SU-DHL-6 (cell line): Measurements from ENCODE around the gene BRD3OS.

ENCODE experiments used
- H2AFZ ChIP-seq: fragments of 200-600 bp; sonication (generic); 2 replicates; pipeline ENCODE4 v1.6.1; 2014; ENCODE audit warnings: low read depth, mild to moderate bottlenecking, moderate library complexity, mixed read lengths, antibody characterized with exemption, low read length; ENCODE audit not compliant: severe bottlenecking
- H3F3A ChIP-seq: fragments of 200-600 bp; shearing (Covaris generic); 2 replicates; pipeline ENCODE4 v1.6.0; 2016; ENCODE audit warnings: antibody characterized with exemption, mild to moderate bottlenecking; ENCODE audit not compliant: insufficient read depth
- H3K27ac ChIP-seq: fragments of 200-600 bp; sonication (generic); 2 replicates; pipeline ENCODE4 v1.5.1; 2016; ENCODE audit warnings: low read depth, mild to moderate bottlenecking, low read length, moderate library complexity, mixed read lengths
- H3K27me3 ChIP-seq: fragments of 200-600 bp; sonication (generic), shearing (Covaris generic); 2 replicates; pipeline ENCODE4 v1.6.0; 2014; ENCODE audit warnings: mild to moderate bottlenecking, low read length
- H3K36me3 ChIP-seq: fragments of 200-600 bp; sonication (generic); 2 replicates; pipeline ENCODE4 v1.6.1; 2014; ENCODE audit warnings: mild to moderate bottlenecking, low read length, mixed read lengths
- H3K4me2 ChIP-seq: fragments of 300-600, 200-600 bp; shearing (Covaris generic), sonication (generic); 2 replicates; pipeline ENCODE4 v1.6.0; 2014; ENCODE audit warnings: low read length, low read depth, mild to moderate bottlenecking; ENCODE audit not compliant: poor library complexity, severe bottlenecking
- H3K4me3 ChIP-seq: fragments of 200-600 bp; sonication (generic); 2 replicates; pipeline ENCODE4 v1.5.1; 2014; ENCODE audit warnings: antibody characterized with exemption, low read length, mild to moderate bottlenecking, mixed read lengths; ENCODE audit not compliant: insufficient read depth, poor library complexity, severe bottlenecking
- H3K79me2 ChIP-seq: fragments of 200-600 bp; sonication (generic); 2 replicates; pipeline ENCODE4 v1.6.1; 2014; ENCODE audit warnings: mild to moderate bottlenecking, low read length, moderate library complexity; ENCODE audit not compliant: insufficient read depth
- H3K9ac ChIP-seq: fragments of 200-600 bp; sonication (generic); 2 replicates; pipeline ENCODE4 v1.7.0; 2014; ENCODE audit warnings: mild to moderate bottlenecking, low read length
- H3K9me2 ChIP-seq: fragments of 200-600 bp; sonication (generic); replicated peaks from 2 replicates; pipeline ENCODE4 v1.6.1; 2014; ENCODE audit warnings: low read length; ENCODE audit not compliant: insufficient read depth
- H3K9me3 ChIP-seq: fragments of 200-600 bp; sonication (generic); 2 replicates; pipeline ENCODE4 v1.6.1; 2014; ENCODE audit warnings: low read length, mixed read lengths; ENCODE audit not compliant: insufficient read depth
- H4K20me1 ChIP-seq: fragments of 200-600 bp; sonication (generic); 2 replicates; pipeline ENCODE4 v1.6.1; 2014; ENCODE audit warnings: low read depth, mild to moderate bottlenecking, antibody characterized with exemption, low read length, moderate library complexity, mixed read lengths
- EZH2phosphoT487 ChIP-seq: fragments of 200-600 bp; sonication (generic), shearing (Covaris generic); conservative IDR thresholded peaks from 2 replicates; pipeline ENCODE4 v1.6.1; 2018; ENCODE audit warnings: mild to moderate bottlenecking, antibody characterized with exemption, low read length, moderate library complexity, mixed read lengths
- TF ChIP-seq, protein P1 (sequence below): fragments of 200-600 bp; sonication (generic); IDR thresholded peaks from one replicate; pipeline ENCODE4 v1.5.1; 2017; ENCODE audit warnings: antibody characterized with exemption, mild to moderate bottlenecking, low read length, moderate library complexity; ENCODE audit not compliant: insufficient read depth, poor library complexity, severe bottlenecking

Gene BRD3OS

DNA sequence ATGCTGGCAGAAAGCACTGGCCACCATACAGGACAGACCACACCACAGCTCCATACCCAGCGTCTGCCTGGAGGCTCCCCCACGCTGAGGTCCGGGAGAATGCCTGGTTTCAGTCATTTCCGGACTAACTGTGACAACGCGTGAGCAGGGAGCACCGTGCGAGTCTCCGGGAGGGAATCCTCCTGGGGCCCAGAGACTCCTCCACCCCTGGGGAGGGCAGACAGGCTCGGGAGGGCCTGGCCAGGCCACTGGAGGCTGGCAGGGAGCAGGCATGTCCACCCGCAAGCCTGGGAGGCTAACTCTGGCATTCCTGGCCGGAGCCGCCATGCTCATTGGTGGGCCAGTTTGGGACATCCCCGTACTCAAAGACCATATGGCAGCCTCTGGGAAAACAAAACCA lies 6.5 kb downstream of the BRD3OS start:
- Histone ChIP-seq H3K9ac (no peak overlapping the region), H3K79me2 (no peaks in the 10 kb centered on the region), H3K9me3 (no peaks in the 10 kb centered on the region), H3K36me3 (no peaks in the 10 kb centered on the region), H3K4me2 (no peak overlapping the region), H3K27me3 (no peaks in the 10 kb centered on the region), H2AFZ (no peak overlapping the region), H3K9me2 (no peaks in the 10 kb centered on the region), H3K27ac (no peak overlapping the region), H3F3A (no peaks in the 10 kb centered on the region), H4K20me1 (no peaks in the 10 kb centered on the region), H3K4me3 (no peak overlapping the region)
- TF ChIP-seq, protein P1, sequence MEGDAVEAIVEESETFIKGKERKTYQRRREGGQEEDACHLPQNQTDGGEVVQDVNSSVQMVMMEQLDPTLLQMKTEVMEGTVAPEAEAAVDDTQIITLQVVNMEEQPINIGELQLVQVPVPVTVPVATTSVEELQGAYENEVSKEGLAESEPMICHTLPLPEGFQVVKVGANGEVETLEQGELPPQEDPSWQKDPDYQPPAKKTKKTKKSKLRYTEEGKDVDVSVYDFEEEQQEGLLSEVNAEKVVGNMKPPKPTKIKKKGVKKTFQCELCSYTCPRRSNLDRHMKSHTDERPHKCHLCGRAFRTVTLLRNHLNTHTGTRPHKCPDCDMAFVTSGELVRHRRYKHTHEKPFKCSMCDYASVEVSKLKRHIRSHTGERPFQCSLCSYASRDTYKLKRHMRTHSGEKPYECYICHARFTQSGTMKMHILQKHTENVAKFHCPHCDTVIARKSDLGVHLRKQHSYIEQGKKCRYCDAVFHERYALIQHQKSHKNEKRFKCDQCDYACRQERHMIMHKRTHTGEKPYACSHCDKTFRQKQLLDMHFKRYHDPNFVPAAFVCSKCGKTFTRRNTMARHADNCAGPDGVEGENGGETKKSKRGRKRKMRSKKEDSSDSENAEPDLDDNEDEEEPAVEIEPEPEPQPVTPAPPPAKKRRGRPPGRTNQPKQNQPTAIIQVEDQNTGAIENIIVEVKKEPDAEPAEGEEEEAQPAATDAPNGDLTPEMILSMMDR = no peak
- TF ChIP-seq EZH2phosphoT487 = no peak

DNA sequence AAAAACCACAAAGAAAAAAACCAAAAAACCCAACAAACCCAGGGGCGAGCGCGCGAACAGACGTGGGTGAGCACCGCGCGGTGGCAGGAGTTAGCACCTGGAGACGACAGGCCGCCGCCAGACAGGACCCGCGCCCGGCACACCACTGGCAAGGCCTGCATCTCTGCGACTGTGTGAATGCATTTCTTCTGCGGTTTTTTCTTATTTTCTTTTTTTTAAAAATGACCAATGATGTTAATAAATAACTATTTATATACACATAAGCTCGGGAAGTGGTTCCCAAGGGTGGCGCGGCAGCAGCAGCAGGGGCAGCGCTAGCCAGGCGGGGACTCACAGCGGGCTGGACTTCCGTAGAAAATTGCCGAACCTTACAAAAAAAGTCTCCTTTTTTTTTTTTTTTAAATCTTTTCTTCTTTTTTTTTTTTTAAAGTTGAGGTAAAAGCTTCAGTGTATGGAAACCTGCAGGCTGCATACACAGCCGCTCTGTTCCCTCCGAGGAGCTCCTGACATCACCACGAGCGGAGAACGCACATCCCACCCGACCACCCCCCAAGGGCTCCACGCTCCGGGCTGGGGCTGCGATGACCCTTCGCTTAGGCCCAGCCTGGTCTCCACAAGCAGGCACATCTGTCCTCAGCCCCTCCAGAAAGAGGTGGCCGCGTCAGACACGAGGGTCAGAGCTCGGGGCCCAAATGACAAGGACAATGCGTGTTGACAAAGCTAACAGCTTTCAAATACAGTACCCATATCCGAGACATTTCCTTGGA lies 7.4 kb downstream of the BRD3OS start:
- Histone ChIP-seq H3K9me2 (no peaks in the 10 kb centered on the region), H3K27ac (no peak overlapping the region), H3K9ac (no peak overlapping the region), H3K79me2 (no peaks in the 10 kb centered on the region), H3K36me3 (no peaks in the 10 kb centered on the region), H4K20me1 (no peaks in the 10 kb centered on the region), H3K4me2 (no peak overlapping the region), H3K27me3 (no peaks in the 10 kb centered on the region), H3K4me3 (no peak overlapping the region), H3K9me3 (no peaks in the 10 kb centered on the region), H3F3A (no peaks in the 10 kb centered on the region), H2AFZ (no peak overlapping the region)
- TF ChIP-seq EZH2phosphoT487 = no peak
- TF ChIP-seq, protein P1 = no peak

DNA sequence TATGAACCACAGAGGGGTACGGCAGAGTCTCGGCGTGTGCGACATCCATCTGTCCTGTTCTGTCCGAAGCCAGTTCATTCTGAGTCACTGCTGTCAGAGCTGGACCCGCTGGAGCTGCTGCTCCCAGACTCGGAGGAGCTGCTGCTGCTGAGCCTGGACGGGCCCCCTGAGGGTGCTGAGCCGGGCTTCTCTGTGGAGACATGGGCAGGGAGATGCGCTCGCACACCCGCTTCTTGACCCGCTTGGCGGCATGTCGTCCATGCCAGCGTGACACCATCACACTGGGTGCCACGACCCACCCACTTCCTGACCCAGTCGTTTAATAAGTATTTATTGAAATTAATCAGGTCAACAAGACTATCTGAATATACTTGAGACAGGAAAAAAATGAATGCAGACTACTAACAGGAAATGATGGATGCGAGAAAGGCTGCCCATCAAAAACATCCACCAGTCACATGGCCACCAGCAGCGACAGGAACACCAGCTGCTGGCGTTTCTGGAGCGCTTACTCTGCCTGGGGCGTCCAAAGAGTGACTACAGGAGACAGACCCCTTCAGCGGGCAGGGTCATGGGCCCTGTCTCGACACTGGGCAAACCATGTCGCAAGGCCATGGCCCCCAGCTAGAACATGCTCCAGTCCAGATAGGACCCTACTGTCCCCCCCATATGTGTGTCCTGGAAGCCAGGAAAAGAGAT lies 8.4 kb downstream of the BRD3OS start:
- H2AFZ ChIP-seq = no peak overlapping the region
- H3K79me2 ChIP-seq = no peaks in the 10 kb centered on the region
- no peaks in the 10 kb centered on the region for H3F3A ChIP-seq
- H3K9me3 ChIP-seq = no peaks in the 10 kb centered on the region
- no peak overlapping the region for H3K4me3 ChIP-seq
- H3K27me3 ChIP-seq = no peaks in the 10 kb centered on the region
- H3K4me2 ChIP-seq = no peak overlapping the region
- no peak for TF ChIP-seq EZH2phosphoT487
- TF ChIP-seq, protein P1 = no peak
- H3K9ac ChIP-seq = no peak overlapping the region
- H3K36me3 ChIP-seq = no peaks in the 10 kb centered on the region
- no peak overlapping the region for H3K27ac ChIP-seq
- no peaks in the 10 kb centered on the region for H4K20me1 ChIP-seq
- no peaks in the 10 kb centered on the region for H3K9me2 ChIP-seq
